Heart left ventricle (tissue), 16 donors: ENCODE data around the gene PIP4P1. TPM values are rescaled to one million over a fixed set of nuclear protein-coding genes. Genes with fewer than 3 reads are reported as not detected.

Source experiments
- ATAC-seq, 4 donors: fragments of 200-7000 bp; cut with Tn5 transposase; one replicate each; pipeline ENCODE4 v1.9.1; 2020 to 2022; ENCODE audit warnings: moderate library complexity in 4 of 4, mild to moderate bottlenecking in 3 of 4, moderate number of reproducible peaks in 1 of 4
- DNase-seq, 5 donors: peaks; one replicate each; pipeline ENCODE4 v3.0.0-alpha.2; 2020
- H3K27ac ChIP-seq, 12 donors: fragments of 200-600 bp; sonication (generic) in 4 of 12; one replicate each; pipeline versions ENCODE4 v1.5.0 to v1.8.0; 2016 to 2022; ENCODE audit warnings: mild to moderate bottlenecking in 2 of 12
- H3K27me3 ChIP-seq, 9 donors: fragments of 200-600 bp; sonication (generic) in 2 of 9; one replicate each; pipeline versions ENCODE4 v1.5.1 to v1.8.0; 2016 to 2022; ENCODE audit warnings: mild to moderate bottlenecking in 3 of 9
- H3K36me3 ChIP-seq, 9 donors: fragments of 200-600 bp; sonication (generic) in 2 of 9; one replicate each; pipeline versions ENCODE4 v1.5.0 to v1.8.0; 2018 to 2022; ENCODE audit warnings: mild to moderate bottlenecking in 2 of 9
- H3K4me1 ChIP-seq, 12 donors: fragments of 200-600 bp; sonication (generic) in 4 of 12; one replicate each; pipeline versions ENCODE4 v1.5.0 to v1.8.0; 2016 to 2022; ENCODE audit warnings: mild to moderate bottlenecking in 3 of 12
- H3K4me3 ChIP-seq, 12 donors: fragments of 200-600 bp; sonication (generic) in 4 of 12; one replicate each; pipeline versions ENCODE4 v1.5.0 to v1.8.0; 2017 to 2022; ENCODE audit warnings: mild to moderate bottlenecking in 9 of 12, moderate library complexity in 4 of 12
- H3K9me3 ChIP-seq, 12 donors: fragments of 200-600 bp; sonication (generic) in 4 of 12; one replicate each; pipeline versions ENCODE4 v1.5.0 to v1.8.0; 2016 to 2022; ENCODE audit warnings: mild to moderate bottlenecking in 1 of 12
- CTCF ChIP-seq, 12 donors: fragments of 200-600 bp; sonication (generic) in 4 of 12; IDR thresholded peaks; one replicate each; pipeline versions ENCODE4 v1.5.0 to v1.8.0; 2018 to 2022; ENCODE audit warnings: antibody characterized with exemption in 12 of 12, mild to moderate bottlenecking in 5 of 12
- POLR2A ChIP-seq, 2 donors: fragments of 450-650 bp; IDR thresholded peaks; one replicate each; pipeline ENCODE4 v1.6.1; 2017; ENCODE audit warnings: antibody characterized with exemption in 2 of 2, mild to moderate bottlenecking in 2 of 2, moderate library complexity in 2 of 2
- WGBS, 4 donors: extraction: QIAGEN DNeasy Blood & Tissue Kit in 2 of 4; methylation state at CpG; one replicate each; pipeline versions ENCODE4 v1.1.5 to v1.1.7; 2013 to 2018; 5-methylcytosine and 5-hydroxymethylcytosine counted together
- intact Hi-C, 10 donors: fragments of 100-400 bp; cut with DNase I; formaldehyde crosslinking; loops; one replicate each; pipeline versions ENCODE4 v1.11.1 to v1.14.2; 2022
- polyA plus RNA-seq, 2 donors: library from polyadenylated mRNA; stranded (reverse); fragments of 200-250 nt; gene quantifications; one replicate each; pipeline ENCODE4 v1.2.3, GENCODE V29; 2013
- total RNA-seq, 9 donors: library from RNA; depleted of rRNA in 2 of 9; stranded (reverse); fragments of >200 nt in 2 of 9; fragmentation: NEBNext Ultra II Directional in 3 of 9; extraction: Animal tissue kit (Norgen Biotek cat#: 25700) in 3 of 9; gene quantifications; one replicate each; pipeline versions ENCODE4 v1.1.0 to v1.2.4, GENCODE V29; 2016 to 2023
- donor health status: ischemic (EF 13 %, LVEDD 7.1; RV severe dilation, severe dysfunction).
- donor health status: healthy with polysubstance abuse.
- donor health status: DM: no; HTN: yes; CAD: no.
- donor health status: DM: no; HTN: no; CAD: no.
- donor health status: ischemic (EF 25% LVEDD 6.9; RV normal size, moderate dysfunction).
- donor health status: ischemic (EF 25% LVEDD 5.7; RV mildly dilated, moderate dysfunction).
- donor health status: healthy.
- donor health status: DM: yes; HTN: yes; CAD: no.
- donor health status: ischemic (EF 35%, LVEDD 5.7; RV mildly dilated, moderate dysfunction).
- donor health status: nonischemic (EF 11% LVEDD 7.7; RV severe dilation, severe dysfunction).
- donor health status: DM: yes; HTN: yes; CAD: no.
- donor health status: PGD.
- donor health status: ischemic (EF 29% LVEDD 5.4; RV normal size, mild dysfunction).
- donor health status: nonischemic (EF 23%, LVEDD 6.1; RV moderate dilation, normal function).

Gene PIP4P1
- total and polyA plus RNA-seq, 11 donors: 12.3 to 39.8 (median 18.0) TPM

- ATAC-seq: peak in 1 of 4 donors; percentile 21
- WGBS, 4 donors: 62 to 72% (median 66%) methylated on average over 5 of the region's 5 CpGs
- no peak for DNase-seq
- Histone ChIP-seq H3K27ac (peak overlapping the region in 7 of 12 donors; percentile 46 to 87 (median 59)), H3K4me1 (peaks cover 0 to 43% (median 20%) of the 10 kb centered on the region in 12 donors), H3K4me3 (no peak overlapping the region), H3K36me3 (peaks cover 0 to 66% (median 30%) of the 10 kb centered on the region in 9 donors), H3K9me3 (no peaks in the 10 kb centered on the region), H3K27me3 (no peaks in the 10 kb centered on the region)
- intact Hi-C loops: no loop called here
- TF ChIP-seq CTCF (IDR thresholded peaks at IDR 0.05) (no peak), POLR2A (IDR thresholded peaks at IDR 0.05) (no peak)
These were observed 15.5 kb upstream of the PIP4P1 start for GRCh38 chr14:20476776-20477175.

GRCh38 chr14:20472536-20473169 is 11.4 kb upstream of the PIP4P1 start:
- TF ChIP-seq POLR2A (IDR thresholded peaks at IDR 0.05) (no peak), CTCF (IDR thresholded peaks at IDR 0.05) (no peak)
- peaks cover 4 to 55% (median 24%) of the 10 kb centered on the region in 12 donors for H3K4me1 ChIP-seq
- no peak overlapping the region for H3K27ac ChIP-seq
- no peak overlapping the region for H3K4me3 ChIP-seq
- H3K27me3 ChIP-seq: no peaks in the 10 kb centered on the region
- H3K36me3 ChIP-seq: peaks cover 0 to 57% (median 30%) of the 10 kb centered on the region in 9 donors
- no peaks in the 10 kb centered on the region for H3K9me3 ChIP-seq
- DNase-seq (no peak), ATAC-seq (no peak)
- WGBS, 4 donors: 66 to 70% (median 67%) methylated on average over 2 of the region's 2 CpGs
- intact Hi-C loops: loop anchor here in 1 of 10 donors (5.0 kb wide), 1 partner anchor 135 kb away; no protein-coding TSS in a partner anchor

GRCh38 chr14:20470603-20470901 is 9.3 kb upstream of the PIP4P1 start:
- no peaks in the 10 kb centered on the region for H3K9me3 ChIP-seq
- no peaks in the 10 kb centered on the region for H3K27me3 ChIP-seq
- H3K27ac ChIP-seq: peak overlapping the region in 10 of 12 donors; percentile 78 to 97 (median 89)
- H3K4me3 ChIP-seq: peak overlapping the region; percentile 61 to 91 (median 80)
- H3K36me3 ChIP-seq: peaks cover 0 to 38% (median 20%) of the 10 kb centered on the region in 9 donors
- no peak for TF ChIP-seq POLR2A (IDR thresholded peaks at IDR 0.05)
- TF ChIP-seq CTCF (IDR thresholded peaks at IDR 0.05): no peak
- H3K4me1 ChIP-seq: peaks cover 0 to 41% (median 13%) of the 10 kb centered on the region in 12 donors
- DNase-seq (no peak), ATAC-seq (no peak)
- 6 to 9% (median 7%) methylated on average over 2 of the region's 2 CpGs for WGBS, 4 donors
- intact Hi-C loops: loop anchor here in 1 of 10 donors (5.0 kb wide), 1 partner anchor 137 kb away; no protein-coding TSS in a partner anchor

GRCh38 chr14:20469890-20470602 is 8.8 kb upstream of the PIP4P1 start:
- no peaks in the 10 kb centered on the region for H3K27me3 ChIP-seq
- no peak for TF ChIP-seq CTCF (IDR thresholded peaks at IDR 0.05)
- TF ChIP-seq POLR2A (IDR thresholded peaks at IDR 0.05): no peak
- 3 to 4% (median 4%) methylated on average over 12 of the region's 12 CpGs for WGBS, 4 donors
- DNase-seq: peak in 4 of 5 donors; percentile 13 to 63 (median 49)
- H3K4me1 ChIP-seq: peaks cover 0 to 41% (median 13%) of the 10 kb centered on the region in 12 donors
- intact Hi-C loops: loop anchor here in 4 of 10 donors (1.0 to 10.0 kb wide), 5 partner anchors 137 to 635 kb away; partner anchors contain the start of genes ANG (in 1 of the 4), RNASE4 (in 1 of the 4) and TMEM253 (in 1 of the 4)
- peaks cover 0 to 32% (median 17%) of the 10 kb centered on the region in 9 donors for H3K36me3 ChIP-seq
- H3K9me3 ChIP-seq: no peaks in the 10 kb centered on the region
- ATAC-seq: peak; percentile 52 to 82 (median 74)
- peak overlapping the region; percentile 78 to 97 (median 89) for H3K27ac ChIP-seq
- peak overlapping the region; percentile 61 to 91 (median 80) for H3K4me3 ChIP-seq
